Endothelial cell of umbilical vein (primary cell): ENCODE results near the gene OR10G4. TPM values are rescaled to one million over a fixed set of nuclear protein-coding genes. Genes with fewer than 3 reads are reported as not detected.

Experiments
- BruUV-seq: library from RNA; stranded (reverse); fragments of 400-500 nt; replicated peaks from 2 replicates; lab custom pipeline; 2021; lab: Mats Ljungman, UMichigan
- CTCF ChIA-PET: fragments of 300-600, 350-600 bp; sonication (Branson Sonifier 250); formaldehyde crosslinking; loops from one replicate; lab custom pipeline; 2021; ENCODE audit warnings: antibody characterized with exemption, inconsistent platforms; lab: Charles Lee
- POLR2A ChIA-PET: fragments of 300-600, 350-600 bp; sonication (Branson Sonifier 250); formaldehyde crosslinking; loops from one replicate; lab custom pipeline; 2021; ENCODE audit warnings: antibody characterized with exemption, inconsistent platforms; lab: Charles Lee
- DNase-seq: peaks from one replicate; pipeline ENCODE4 v3.0.0-alpha.2; 2011; ENCODE audit warnings: low read depth, low spot score
- FAIRE-seq: peaks from 2 replicates; lab custom pipeline; 2011; peaks lifted over from hg19 to GRCh38; lab: Jason Lieb, UNC
- H2AFZ ChIP-seq: 2 replicates; pipeline ENCODE4 v1.6.0; 2012; ENCODE audit warnings: low read depth, low read length, control low read depth, inconsistent platforms
- H3K27ac ChIP-seq: 2 replicates; pipeline ENCODE4 v1.5.1; 2011; ENCODE audit warnings: low read depth, mild to moderate bottlenecking, control low read depth, low read length, moderate library complexity; ENCODE audit not compliant: insufficient read depth
- H3K27me3 ChIP-seq, 2 experiments: 2 replicates each; pipeline versions ENCODE4 v1.6.0 to v1.6.1; 2011; ENCODE audit warnings: low read length in 2 of 2, mixed read lengths in 1 of 2; ENCODE audit not compliant: control insufficient read depth in 2 of 2, insufficient read depth in 2 of 2
- H3K36me3 ChIP-seq, 2 experiments: 2 replicates in 1 of 2; 3 replicates in 1 of 2; pipeline ENCODE4 v1.5.1; 2011; ENCODE audit warnings: low read length in 2 of 2, mild to moderate bottlenecking in 1 of 2, moderate library complexity in 1 of 2; ENCODE audit not compliant: control insufficient read depth in 2 of 2, insufficient read depth in 2 of 2; ENCODE audit errors: extremely low read depth in 1 of 2
- H3K4me1 ChIP-seq: 3 replicates; pipeline ENCODE4 v1.5.1; 2011; ENCODE audit warnings: mild to moderate bottlenecking, low read length; ENCODE audit not compliant: control insufficient read depth, insufficient read depth; ENCODE audit errors: extremely low read depth
- H3K4me2 ChIP-seq: 2 replicates; pipeline ENCODE4 v1.6.1; 2011; ENCODE audit warnings: low read length, control low read depth, mixed read lengths; ENCODE audit not compliant: insufficient read depth
- H3K4me3 ChIP-seq, 3 experiments: fragments of 200-600 bp in 1 of 3; sonication (generic), shearing (Covaris generic) in 1 of 3; replicated peaks in 1 of 3; 2 replicates each; pipeline ENCODE4 v1.5.1; 2011 to 2016; ENCODE audit warnings: control low read depth in 3 of 3, low read length in 3 of 3, mild to moderate bottlenecking in 2 of 3, inconsistent platforms in 1 of 3, low read depth in 1 of 3, moderate library complexity in 1 of 3; ENCODE audit not compliant: insufficient read depth in 1 of 3
- H3K79me2 ChIP-seq: 2 replicates; pipeline ENCODE4 v1.6.0; 2012; ENCODE audit warnings: low read length, inconsistent platforms; ENCODE audit not compliant: control insufficient read depth, insufficient read depth
- H3K9ac ChIP-seq: replicated peaks from 2 replicates; pipeline ENCODE3; 2011; ENCODE audit warnings: low read length, control low read depth; ENCODE audit not compliant: insufficient read depth; ENCODE audit errors: extremely low read depth
- H3K9me1 ChIP-seq: replicated peaks from 3 replicates; pipeline ENCODE4 v1.6.0; 2011; ENCODE audit warnings: mild to moderate bottlenecking, low read length; ENCODE audit not compliant: control insufficient read depth, insufficient read depth; ENCODE audit errors: extremely low read depth
- H3K9me3 ChIP-seq: replicated peaks from 2 replicates; pipeline ENCODE4 v1.5.1; 2012; ENCODE audit warnings: low read length, inconsistent platforms; ENCODE audit not compliant: control insufficient read depth, insufficient read depth
- H4K20me1 ChIP-seq: replicated peaks from 2 replicates; pipeline ENCODE3; 2011; ENCODE audit warnings: mild to moderate bottlenecking, low read length; ENCODE audit not compliant: control insufficient read depth, insufficient read depth; ENCODE audit errors: extremely low read depth
- CTCF ChIP-seq, 2 donors: IDR thresholded peaks; 1 replicate in 1 of 2; 2 replicates in 1 of 2; pipeline ENCODE4 v1.5.1; 2011; ENCODE audit warnings: low read length in 2 of 2, mild to moderate bottlenecking in 2 of 2, moderate library complexity in 2 of 2, control low read depth in 1 of 2, inconsistent platforms in 1 of 2, low read depth in 1 of 2; ENCODE audit not compliant: insufficient read depth in 1 of 2; ENCODE audit errors: extremely low read depth in 1 of 2
- EZH2 ChIP-seq: IDR thresholded peaks from 2 replicates; pipeline ENCODE4 v1.6.1; 2012; ENCODE audit warnings: borderline replicate concordance, low read depth, mild to moderate bottlenecking, moderate library complexity, low read length, inconsistent platforms; ENCODE audit not compliant: severe bottlenecking
- FOS ChIP-seq: IDR thresholded peaks from 2 replicates; pipeline ENCODE4 v1.6.1; 2011; ENCODE audit warnings: mild to moderate bottlenecking, low read length, moderate library complexity, borderline replicate concordance; ENCODE audit not compliant: insufficient read depth
- GATA2 ChIP-seq: IDR thresholded peaks from 2 replicates; pipeline ENCODE4 v1.7.0; 2011; ENCODE audit warnings: low read depth, mild to moderate bottlenecking, moderate library complexity, mixed read lengths, low read length; ENCODE audit not compliant: insufficient read length, insufficient read depth
- JUN ChIP-seq: IDR thresholded peaks from 2 replicates; pipeline ENCODE4 v1.6.1; 2011; ENCODE audit warnings: borderline replicate concordance, low read depth; ENCODE audit not compliant: insufficient read length, insufficient read depth
- MAX ChIP-seq: IDR thresholded peaks from 2 replicates; pipeline ENCODE4 v1.6.1; 2011; ENCODE audit not compliant: insufficient read depth, insufficient read length
- MYC ChIP-seq: IDR thresholded peaks from one replicate; pipeline ENCODE4 v1.6.1; 2011; ENCODE audit warnings: mild to moderate bottlenecking, low read depth, low read length
- POLR2A ChIP-seq: IDR thresholded peaks from 2 replicates; pipeline ENCODE4 v1.6.1; 2012; ENCODE audit warnings: low read depth, mild to moderate bottlenecking, control low read depth, low read length
- POLR2AphosphoS5 ChIP-seq: IDR thresholded peaks from 2 replicates; pipeline ENCODE4 v1.6.1; 2012; ENCODE audit warnings: low read depth, mild to moderate bottlenecking, control low read depth, low read length, moderate library complexity; ENCODE audit not compliant: insufficient read depth
- dilution Hi-C: fragments of 300-500 bp; cut with MboI; formaldehyde crosslinking; loops from one replicate; pipeline ENCODE4 v1.15.0; 2019; ENCODE audit warnings: low sequenced_read_pairs; ENCODE audit not compliant: extremely low pct_ligation_motif_present
- intact Hi-C: fragments of 100-400 bp; cut with micrococcal nuclease; formaldehyde crosslinking; loops from one replicate; pipeline ENCODE4 v1.10.0; 2022
- polyA plus RNA-seq, 4 experiments: library from polyadenylated mRNA; depleted of rRNA in 3 of 4; stranded (reverse) in 3 of 4; unstranded in 1 of 4; fragments of >200 nt; gene quantifications; 2 replicates each; pipeline versions ENCODE4 v1.2.1 to v1.2.3, GENCODE V29; 2011 to 2012; ENCODE audit warnings: missing spikeins in 1 of 4
- total RNA-seq: library from RNA; stranded (reverse); gene quantifications from 2 replicates; pipeline ENCODE4 v1.2.3, GENCODE V29; 2021

The OR10G4 gene
- total and polyA plus RNA-seq, 2 donors (not counting 3 experiments of a cell fraction or from before 2014, with no cell fraction given), result not detected

- no peaks in the 10 kb centered on the region for H3K9me1 ChIP-seq
- POLR2A ChIA-PET, result no interaction called here
- no peaks in the 10 kb centered on the region for H3K79me2 ChIP-seq
- no peak for TF ChIP-seq POLR2A
- TF ChIP-seq FOS, result no peak
- TF ChIP-seq EZH2, result no peak
- TF ChIP-seq POLR2AphosphoS5, result no peak
- no peak for TF ChIP-seq MYC
- no peak for TF ChIP-seq CTCF (IDR thresholded peaks at IDR 0.05; ENCODE audit: extremely low read depth in 1 of 2, insufficient read depth in 1 of 2, low read depth in 1 of 2, low read length in 2 of 2)
- no peak for TF ChIP-seq MAX
- TF ChIP-seq GATA2, result no peak
- no peak for TF ChIP-seq JUN
- dilution Hi-C loops, result no loop called here
- CTCF ChIA-PET, result interaction anchor here (1.3 kb wide), 1 partner anchor 26 kb away, joined by 3 read pairs; no protein-coding TSS in a partner anchor
- no peaks in the 10 kb centered on the region for H3K4me1 ChIP-seq
- no peak overlapping the region for H3K4me3 ChIP-seq
- H2AFZ ChIP-seq, result no peak overlapping the region
- FAIRE-seq (no peak), DNase-seq (no peak)
- intact Hi-C loops, result no loop called here
- H3K36me3 ChIP-seq, result no peaks in the 10 kb centered on the region
- no peaks in the 10 kb centered on the region for H4K20me1 ChIP-seq
- H3K27ac ChIP-seq, result no peak overlapping the region
- no peak overlapping the region for H3K4me2 ChIP-seq
- H3K9ac ChIP-seq, result no peak overlapping the region
- no peaks in the 10 kb centered on the region for H3K27me3 ChIP-seq
- no TSS peak for BruUV-seq
- no peaks in the 10 kb centered on the region for H3K9me3 ChIP-seq
These were observed 30.6 kb downstream of the OR10G4 start for GRCh38 chr11:124043420-124043819.
